Pancreas (tissue), 10 donors: ENCODE measurements around the gene GPAM. TPM values are rescaled to one million over a fixed set of nuclear protein-coding genes. Genes with fewer than 3 reads are reported as not detected.

Experiments
- ATAC-seq, 4 donors: fragments of 200-7000 bp; cut with Tn5 transposase; one replicate each; pipeline versions ENCODE4 v1.8.0 to v1.9.1; 2020; ENCODE audit warnings: mild to moderate bottlenecking in 4 of 4, moderate library complexity in 4 of 4
- DNase-seq, 6 donors: peaks; one replicate each; pipeline ENCODE4 v3.0.0-alpha.2; 2020
- FAIRE-seq: peaks from 2 replicates; lab custom pipeline; 2012; peaks lifted over from hg19 to GRCh38; lab: Jason Lieb, UNC
- H3K27ac ChIP-seq, 4 donors: fragments of 200-600 bp; sonication (generic); 1 replicate in 3 of 4; 2 replicates in 1 of 4; pipeline versions ENCODE4 v1.5.0 to v1.8.0; 2020
- H3K27me3 ChIP-seq, 4 donors: fragments of 200-600 bp; one replicate each; pipeline ENCODE4 v1.8.0; 2021
- H3K36me3 ChIP-seq, 3 donors: fragments of 200-600 bp; sonication (generic) in 1 of 3; one replicate each; pipeline versions ENCODE4 v1.5.0 to v1.8.0; 2020 to 2021
- H3K4me1 ChIP-seq, 3 donors: fragments of 200-600 bp; one replicate each; pipeline ENCODE4 v1.8.0; 2021
- H3K4me3 ChIP-seq, 4 donors: fragments of 200-600 bp; sonication (generic) in 2 of 4; one replicate each; pipeline versions ENCODE4 v1.5.0 to v1.8.0; 2020 to 2021
- H3K9me3 ChIP-seq, 4 donors: fragments of 200-600 bp; one replicate each; pipeline ENCODE4 v1.8.0; 2021
- WGBS, 2 donors: extraction: QIAGEN DNeasy Blood & Tissue Kit; methylation state at CpG; one replicate each; pipeline ENCODE4 v1.1.7; 2013; 5-methylcytosine and 5-hydroxymethylcytosine counted together
- intact Hi-C, 3 donors: fragments of 100-400 bp; cut with DNase I; formaldehyde crosslinking; loops; one replicate each; pipeline versions ENCODE4 v1.11.1 to v1.14.2; 2022
- polyA plus RNA-seq, 2 donors: library from polyadenylated mRNA; stranded (reverse); fragments of 200-250 nt; gene quantifications; one replicate each; pipeline ENCODE4 v1.2.3, GENCODE V29; 2013
- total RNA-seq, 6 donors: library from RNA; stranded (reverse); fragmentation: NEBNext Ultra II Directional in 4 of 6; extraction: Animal tissue kit (Norgen Biotek cat#: 25700) in 4 of 6; gene quantifications; one replicate each; pipeline versions ENCODE4 v1.2.1 to v1.2.4, GENCODE V29; 2021 to 2023
- TF ChIP-seq, protein P1 (sequence below), 4 donors: fragments of 200-600 bp; sonication (generic) in 3 of 4; IDR thresholded peaks; one replicate each; pipeline versions ENCODE4 v1.5.0 to v1.8.0; 2021; ENCODE audit warnings: antibody characterized with exemption in 4 of 4
- donor health status: healthy with polysubstance abuse.
- donor health status: DM: no; HTN: no; CAD: no; lungs with moderate emphysema.
- donor health status: DM: no; HTN: no; CAD: no.
- donor health status: control.
- donor health status: control.
- donor health status: Bipolar disorder and iron deficiency.
- donor health status: DM: yes; HTN: yes; CAD: no.
- donor health status: DM: no; HTN: no; CAD: no.
- donor health status: DM: no; HTN: no; CAD: no.
- donor health status: DM: yes; HTN: yes; CAD: no.

Gene GPAM
- total and polyA plus RNA-seq, 8 donors, result 2.9 to 29.4 (median 4.2) TPM

DNA sequence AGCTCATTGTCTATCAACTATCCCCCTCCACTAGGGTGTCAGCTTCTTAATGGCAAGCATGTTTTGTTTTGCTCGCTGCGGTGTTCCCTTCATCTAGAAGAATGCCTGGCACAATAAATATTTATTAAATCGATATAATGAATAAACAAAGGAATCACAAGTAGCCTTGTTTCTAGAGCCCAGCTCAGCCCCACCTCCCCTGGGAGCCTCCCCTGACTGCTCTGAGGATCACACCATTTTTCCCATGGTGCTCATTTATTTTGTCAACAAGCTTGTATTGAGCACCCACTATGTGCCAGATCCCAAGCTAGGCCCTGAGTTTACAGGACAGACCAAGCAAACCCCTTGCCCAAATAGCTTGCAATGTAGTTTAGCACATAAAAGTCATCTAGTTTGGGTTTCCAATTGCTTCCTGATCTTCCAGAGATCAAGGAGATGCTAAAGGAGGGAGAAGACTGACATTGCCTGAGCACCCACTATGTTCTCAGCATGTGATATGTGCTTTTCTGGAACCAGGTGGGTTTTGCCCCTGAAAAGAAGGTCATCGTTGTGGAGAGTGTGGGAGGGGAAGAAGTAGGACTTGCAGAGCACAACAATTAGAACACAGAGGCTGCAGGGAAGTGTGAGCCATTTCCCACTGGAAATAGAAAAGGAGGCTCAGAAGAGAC, 42.3 kb upstream of the GPAM start:
- H3K27ac ChIP-seq, result no peak overlapping the region
- no peaks in the 10 kb centered on the region for H3K9me3 ChIP-seq
- ATAC-seq (no peak), FAIRE-seq (no peak), DNase-seq (no peak)
- intact Hi-C loops, result no loop called here
- no peaks in the 10 kb centered on the region for H3K4me1 ChIP-seq
- no peaks in the 10 kb centered on the region for H3K27me3 ChIP-seq
- TF ChIP-seq, protein P1, sequence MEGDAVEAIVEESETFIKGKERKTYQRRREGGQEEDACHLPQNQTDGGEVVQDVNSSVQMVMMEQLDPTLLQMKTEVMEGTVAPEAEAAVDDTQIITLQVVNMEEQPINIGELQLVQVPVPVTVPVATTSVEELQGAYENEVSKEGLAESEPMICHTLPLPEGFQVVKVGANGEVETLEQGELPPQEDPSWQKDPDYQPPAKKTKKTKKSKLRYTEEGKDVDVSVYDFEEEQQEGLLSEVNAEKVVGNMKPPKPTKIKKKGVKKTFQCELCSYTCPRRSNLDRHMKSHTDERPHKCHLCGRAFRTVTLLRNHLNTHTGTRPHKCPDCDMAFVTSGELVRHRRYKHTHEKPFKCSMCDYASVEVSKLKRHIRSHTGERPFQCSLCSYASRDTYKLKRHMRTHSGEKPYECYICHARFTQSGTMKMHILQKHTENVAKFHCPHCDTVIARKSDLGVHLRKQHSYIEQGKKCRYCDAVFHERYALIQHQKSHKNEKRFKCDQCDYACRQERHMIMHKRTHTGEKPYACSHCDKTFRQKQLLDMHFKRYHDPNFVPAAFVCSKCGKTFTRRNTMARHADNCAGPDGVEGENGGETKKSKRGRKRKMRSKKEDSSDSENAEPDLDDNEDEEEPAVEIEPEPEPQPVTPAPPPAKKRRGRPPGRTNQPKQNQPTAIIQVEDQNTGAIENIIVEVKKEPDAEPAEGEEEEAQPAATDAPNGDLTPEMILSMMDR (IDR thresholded peaks at IDR 0.05), result no peak
- H3K4me3 ChIP-seq, result no peak overlapping the region
- H3K36me3 ChIP-seq, result no peaks in the 10 kb centered on the region
- WGBS, 2 donors, result 43 to 61% methylated on average over 4 of the region's 4 CpGs

DNA sequence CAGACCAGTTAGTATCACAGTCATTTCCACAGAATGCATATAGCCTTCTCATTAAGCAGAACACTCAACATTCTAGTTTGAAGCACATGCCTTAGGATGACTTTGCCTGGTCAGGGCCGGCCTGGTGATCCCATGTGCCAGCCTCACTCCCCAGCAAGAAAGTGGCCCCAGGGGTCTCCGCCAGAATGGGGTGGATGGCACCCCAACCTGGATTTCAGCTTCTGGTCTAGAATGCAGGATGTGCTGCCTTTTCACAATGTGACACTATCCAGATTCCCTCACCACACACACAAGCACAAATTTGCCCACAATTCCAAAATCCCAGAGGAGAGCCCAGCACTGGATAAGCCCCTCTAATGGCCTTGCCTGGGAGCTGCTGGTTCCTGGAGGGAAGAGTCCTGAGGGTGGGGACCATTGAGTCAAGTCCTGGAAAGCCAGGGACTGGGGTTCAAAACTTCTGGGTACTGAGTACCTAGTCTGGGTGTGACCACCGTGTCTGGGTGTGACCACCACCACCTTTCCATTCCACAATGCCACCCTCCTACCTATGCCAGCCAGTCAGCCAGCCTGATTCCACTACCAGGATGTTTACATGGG, 41.5 kb upstream of the GPAM start:
- ATAC-seq (no peak), DNase-seq (no peak), FAIRE-seq (no peak)
- intact Hi-C loops, result no loop called here
- H3K9me3 ChIP-seq, result no peaks in the 10 kb centered on the region
- H3K27me3 ChIP-seq, result no peaks in the 10 kb centered on the region
- H3K4me1 ChIP-seq, result no peaks in the 10 kb centered on the region
- no peaks in the 10 kb centered on the region for H3K36me3 ChIP-seq
- H3K27ac ChIP-seq, result no peak overlapping the region
- 84 to 95% methylated on average over 3 of the region's 3 CpGs for WGBS, 2 donors
- TF ChIP-seq, protein P1 (IDR thresholded peaks at IDR 0.05), result no peak
- no peak overlapping the region for H3K4me3 ChIP-seq

DNA sequence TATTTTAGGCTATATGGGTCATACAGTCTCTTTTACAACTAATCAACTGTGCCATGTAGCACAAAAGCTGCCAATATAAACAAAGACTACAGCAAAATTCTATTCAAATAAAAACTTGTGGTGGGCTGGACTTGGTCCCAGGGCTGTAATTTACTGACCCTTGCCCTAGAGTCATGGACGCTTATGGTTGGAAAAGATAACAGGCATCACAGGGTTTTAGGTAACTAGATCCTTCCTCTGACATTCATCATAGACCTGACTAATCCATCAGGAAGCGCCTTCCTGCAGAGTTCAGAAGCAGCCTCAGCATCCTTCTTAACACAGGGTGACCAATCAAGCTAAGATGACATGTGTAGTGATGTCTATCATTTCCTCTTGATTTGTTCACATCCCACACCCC, 40.2 kb upstream of the GPAM start:
- FAIRE-seq (no peak), DNase-seq (no peak), ATAC-seq (no peak)
- 55 to 58% methylated on average over 2 of the region's 2 CpGs for WGBS, 2 donors
- H3K27me3 ChIP-seq, result no peaks in the 10 kb centered on the region
- H3K9me3 ChIP-seq, result no peaks in the 10 kb centered on the region
- H3K36me3 ChIP-seq, result no peaks in the 10 kb centered on the region
- TF ChIP-seq, protein P1 (IDR thresholded peaks at IDR 0.05), result no peak
- no peaks in the 10 kb centered on the region for H3K4me1 ChIP-seq
- intact Hi-C loops, result no loop called here
- no peak overlapping the region for H3K4me3 ChIP-seq
- H3K27ac ChIP-seq, result no peak overlapping the region

DNA sequence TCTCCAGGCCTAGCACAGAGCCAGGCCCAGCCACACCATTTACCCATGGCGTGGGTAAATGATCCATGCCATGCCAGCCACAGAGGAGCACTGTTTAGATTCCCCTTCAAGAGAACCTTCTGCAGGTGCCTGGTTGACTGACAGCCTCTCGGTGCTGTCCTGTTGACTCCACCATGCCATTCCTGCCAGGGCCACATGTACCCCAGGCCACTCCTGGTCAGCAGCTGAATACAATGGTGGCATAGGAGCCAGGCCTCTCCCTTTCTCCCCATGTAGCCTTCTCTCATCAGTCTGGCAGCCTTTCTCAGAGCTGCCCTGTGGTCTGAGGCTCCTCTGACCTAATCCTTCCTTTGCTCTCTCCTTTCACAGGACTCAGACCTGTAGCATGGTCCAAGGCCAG, 39.2 kb upstream of the GPAM start:
- 92 to 93% methylated on average over 2 of the region's 2 CpGs for WGBS, 2 donors
- Histone ChIP-seq H3K36me3 (no peaks in the 10 kb centered on the region), H3K4me1 (no peaks in the 10 kb centered on the region), H3K4me3 (no peak overlapping the region), H3K9me3 (no peaks in the 10 kb centered on the region), H3K27ac (no peak overlapping the region), H3K27me3 (no peaks in the 10 kb centered on the region)
- ATAC-seq (no peak), DNase-seq (no peak), FAIRE-seq (no peak)
- TF ChIP-seq, protein P1 (IDR thresholded peaks at IDR 0.05), result no peak
- intact Hi-C loops, result no loop called here

DNA sequence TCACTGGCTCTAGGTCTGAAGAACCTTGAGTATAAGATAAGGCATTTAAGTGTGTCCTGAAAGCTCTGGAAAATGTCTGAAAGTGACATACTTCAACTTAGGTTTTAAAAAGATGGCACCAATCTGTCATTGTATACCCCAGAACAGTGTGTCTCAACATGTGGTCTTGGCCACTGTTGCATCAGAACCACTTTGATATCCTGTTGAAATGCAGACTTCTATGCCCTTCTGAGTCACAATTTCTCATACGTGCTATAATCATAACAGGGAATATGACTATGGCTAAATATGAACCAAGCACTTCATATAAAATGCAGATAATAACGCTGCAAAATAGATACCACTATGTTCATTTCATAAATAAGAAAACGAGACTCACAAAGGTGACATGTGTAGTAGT, 38.0 kb upstream of the GPAM start:
- Histone ChIP-seq H3K27me3 (no peaks in the 10 kb centered on the region), H3K36me3 (no peaks in the 10 kb centered on the region), H3K9me3 (no peaks in the 10 kb centered on the region), H3K27ac (no peak overlapping the region), H3K4me3 (no peak overlapping the region), H3K4me1 (no peaks in the 10 kb centered on the region)
- FAIRE-seq, result no peak
- TF ChIP-seq, protein P1 (IDR thresholded peaks at IDR 0.05), result no peak
- no peak for ATAC-seq
- whole genome bisulfite sequencing, 2 donors, result 71 to 80% methylated on average over 3 of the region's 3 CpGs
- intact Hi-C loops, result no loop called here
- no peak for DNase-seq
